WTC11 (cell line): ENCODE data around the gene FCER1A. TPM values are rescaled to one million over a fixed set of nuclear protein-coding genes. Genes with fewer than 3 reads are reported as not detected.

Source experiments
- ATAC-seq: fragments of 200-7000 bp; cut with Tn5 transposase; 2 replicates; pipeline ENCODE4 v1.10.0; 2021; ENCODE audit warnings: mild to moderate bottlenecking, moderate library complexity
- CTCF ChIA-PET: fragments of 300-600 bp; sonication (Branson Sonifier 250); formaldehyde crosslinking; loops from one replicate; lab custom pipeline; 2021; ENCODE audit warnings: antibody characterized with exemption; lab: Charles Lee
- POLR2A ChIA-PET: fragments of 350-600 bp; sonication (Branson Sonifier 250); formaldehyde crosslinking; loops from one replicate; lab custom pipeline; 2021; ENCODE audit warnings: antibody characterized with exemption; lab: Charles Lee
- DNase-seq: peaks from one replicate; pipeline ENCODE4 v3.0.0; 2021; ENCODE audit warnings: low spot score
- H3K27ac Mint-ChIP-seq: 2 replicates; pipeline ENCODE4 v1.8.0; 2021; ENCODE audit warnings: mixed read lengths
- H3K27me3 Mint-ChIP-seq: 2 replicates; pipeline ENCODE4 v1.8.0; 2021; ENCODE audit warnings: low read depth, mild to moderate bottlenecking, moderate library complexity, mixed read lengths
- H3K36me3 Mint-ChIP-seq: 2 replicates; pipeline ENCODE4 v1.8.0; 2021; ENCODE audit warnings: mixed read lengths
- H3K4me1 Mint-ChIP-seq: 2 replicates; pipeline ENCODE4 v1.8.0; 2022; ENCODE audit warnings: mixed read lengths
- H3K4me3 Mint-ChIP-seq: 2 replicates; pipeline ENCODE4 v1.8.0; 2021; ENCODE audit warnings: mild to moderate bottlenecking, moderate library complexity, mixed read lengths
- H3K9me3 Mint-ChIP-seq: 2 replicates; pipeline ENCODE4 v1.8.0; 2021; ENCODE audit warnings: mixed read lengths
- AR ChIP-seq: fragments of 250-450 bp; sonication (Bioruptor Pico); IDR thresholded peaks from 2 replicates; pipeline ENCODE4 v1.9.0; 2021; ENCODE audit warnings: mild to moderate bottlenecking
- ATF2 ChIP-seq: sonication (generic); formaldehyde crosslinking; IDR thresholded peaks from 2 replicates; pipeline ENCODE4 v1.8.1; 2022; ENCODE audit warnings: low read depth, missing genetic modification reagents, borderline replicate concordance
- CBFB ChIP-seq: sonication (generic); formaldehyde crosslinking; IDR thresholded peaks from 2 replicates; pipeline ENCODE4 v1.8.1; 2022; ENCODE audit warnings: mild to moderate bottlenecking, low read depth, missing genetic modification reagents
- E2F4 ChIP-seq: sonication (generic); formaldehyde crosslinking; IDR thresholded peaks from 2 replicates; pipeline ENCODE4 v1.8.1; 2022; ENCODE audit warnings: low read depth, mild to moderate bottlenecking, moderate library complexity, missing genetic modification reagents, borderline replicate concordance
- FOXP4 ChIP-seq: sonication (generic); formaldehyde crosslinking; IDR thresholded peaks from 2 replicates; pipeline ENCODE4 v1.8.0; 2022; ENCODE audit warnings: mild to moderate bottlenecking, missing genetic modification reagents
- JUN ChIP-seq: sonication (generic); formaldehyde crosslinking; IDR thresholded peaks from 2 replicates; pipeline ENCODE4 v1.8.0; 2023; ENCODE audit warnings: mild to moderate bottlenecking, missing genetic modification reagents
- PRDM15 ChIP-seq: sonication (generic); formaldehyde crosslinking; IDR thresholded peaks from 2 replicates; pipeline ENCODE4 v1.8.0; 2022; ENCODE audit warnings: missing genetic modification reagents
- RELA ChIP-seq: sonication (generic); formaldehyde crosslinking; IDR thresholded peaks from 2 replicates; pipeline ENCODE4 v1.8.1; 2022; ENCODE audit warnings: missing genetic modification reagents, mild to moderate bottlenecking, borderline replicate concordance
- SMAD4 ChIP-seq: sonication (generic); formaldehyde crosslinking; IDR thresholded peaks from 2 replicates; pipeline ENCODE4 v1.8.0; 2022; ENCODE audit warnings: mild to moderate bottlenecking, missing genetic modification reagents
- TCF7 ChIP-seq: sonication (generic); formaldehyde crosslinking; IDR thresholded peaks from 2 replicates; pipeline ENCODE4 v1.8.0; 2022; ENCODE audit warnings: mild to moderate bottlenecking, low read depth, missing genetic modification reagents, moderate library complexity
- TEAD1 ChIP-seq: sonication (generic); formaldehyde crosslinking; IDR thresholded peaks from 2 replicates; pipeline ENCODE4 v1.8.0; 2022; ENCODE audit warnings: mild to moderate bottlenecking, missing genetic modification reagents
- TEAD4 ChIP-seq: sonication (generic); formaldehyde crosslinking; IDR thresholded peaks from 2 replicates; pipeline ENCODE4 v1.8.0; 2022; ENCODE audit warnings: mild to moderate bottlenecking, missing genetic modification reagents
- ZNF219 ChIP-seq: sonication (generic); formaldehyde crosslinking; IDR thresholded peaks from 2 replicates; pipeline ENCODE4 v1.8.0; 2023; ENCODE audit warnings: missing genetic modification reagents, mild to moderate bottlenecking, borderline replicate concordance
- ZNF396 ChIP-seq: fragments of 250-450 bp; sonication (Bioruptor Pico); IDR thresholded peaks from 2 replicates; pipeline ENCODE4 v1.8.0; 2021; ENCODE audit warnings: mild to moderate bottlenecking, moderate library complexity, borderline replicate concordance
- ZNF425 ChIP-seq: fragments of 250-450 bp; sonication (Bioruptor Pico); conservative IDR thresholded peaks from 2 replicates; pipeline ENCODE4 v1.9.0; 2021; ENCODE audit warnings: mild to moderate bottlenecking
- ZNF512 ChIP-seq: sonication (generic); formaldehyde crosslinking; IDR thresholded peaks from 2 replicates; pipeline ENCODE4 v1.8.1; 2022; ENCODE audit warnings: missing genetic modification reagents, borderline replicate concordance
- total RNA-seq: library from RNA; stranded (reverse); gene quantifications from 3 replicates; pipeline ENCODE4 v1.2.3, GENCODE V29; 2021

FCER1A gene
- total RNA-seq, 1 experiment from 2014 or later = not detected

- CTCF ChIA-PET = no interaction called here
These were observed 32.7 kb downstream of the FCER1A start for GRCh38 chr1:159334797-159335196.

GRCh38 chr1:159338018-159338417, 35.9 kb downstream of the FCER1A start:
- H3K9me3 Mint-ChIP-seq = 0 out of 2 replicates have a peak, but pooled peaks cover 3% of the 10 kb centered on the region
- ATAC-seq = peak; percentile 52
- no peaks in the 10 kb centered on the region for H3K27me3 Mint-ChIP-seq
- ChIA-PET CTCF (interaction anchor here (1.0 kb wide), 1 partner anchor 443 kb away, joined by 3 read pairs; the partner anchor contains the start of gene DUSP23), POLR2A (no interaction called here)
- H3K36me3 Mint-ChIP-seq = no peaks in the 10 kb centered on the region
- peaks cover 9% of the 10 kb centered on the region; the same call in 1 of the 2 replicates for H3K4me1 Mint-ChIP-seq
- TF ChIP-seq TEAD1 (CRISPR knock-in tag) (no peak), SMAD4 (CRISPR knock-in tag) (no peak), CBFB (CRISPR knock-in tag) (no peak), TCF7 (CRISPR knock-in tag) (no peak), JUN (CRISPR knock-in tag) (no peak)
- DNase-seq = no peak
- H3K27ac Mint-ChIP-seq = no peak overlapping the region
- no peak overlapping the region for H3K4me3 Mint-ChIP-seq

More at GRCh38 chr1:159334797-159335196, 32.7 kb downstream of the FCER1A start:
- 0 out of 2 replicates have a peak, but pooled peaks cover 3% of the 10 kb centered on the region for H3K9me3 Mint-ChIP-seq
- H3K4me3 Mint-ChIP-seq = no peak overlapping the region
- H3K27ac Mint-ChIP-seq = no peak overlapping the region
- TF ChIP-seq AR (no peak), TEAD4 (no peak), E2F4 (no peak), FOXP4 (CRISPR knock-in tag) (no peak), ZNF425 (CRISPR knock-in tag) (no peak)
- TF ChIP-seq, all 79 proteins: peak for 0
- H3K36me3 Mint-ChIP-seq = no peaks in the 10 kb centered on the region
- ATAC-seq = no peak
- peaks cover 5% of the 10 kb centered on the region; the same call in 1 of the 2 replicates for H3K4me1 Mint-ChIP-seq
- DNase-seq = no peak
- POLR2A ChIA-PET = no interaction called here
- H3K27me3 Mint-ChIP-seq = no peaks in the 10 kb centered on the region

GRCh38 chr1:159339536-159339935, 37.4 kb downstream of the FCER1A start:
- POLR2A ChIA-PET = no interaction called here
- Mint-ChIP-seq H3K27me3 (no peaks in the 10 kb centered on the region), H3K4me3 (no peak overlapping the region), H3K27ac (no peak overlapping the region), H3K36me3 (no peaks in the 10 kb centered on the region), H3K9me3 (0 out of 2 replicates have a peak, but pooled peaks cover 3% of the 10 kb centered on the region), H3K4me1 (peaks cover 9% of the 10 kb centered on the region; the same call in 1 of the 2 replicates)
- no peak for ATAC-seq
- DNase-seq = no peak
- CTCF ChIA-PET = no interaction called here
- TF ChIP-seq RELA (CRISPR knock-in tag) (no peak), ZNF396 (CRISPR knock-in tag) (no peak), ZNF219 (no peak), PRDM15 (CRISPR knock-in tag) (no peak), ATF2 (no peak), ZNF512 (no peak), SMAD4 (CRISPR knock-in tag) (no peak)
